Liver (tissue), 9 donors: ENCODE measurements around the gene TGM2. TPM values are rescaled to one million over a fixed set of nuclear protein-coding genes. Genes with fewer than 3 reads are reported as not detected.

Source experiments
- DNase-seq: peaks from one replicate; pipeline ENCODE4 v3.0.0-alpha.2; 2017; ENCODE audit warnings: low spot score
- H3K27ac ChIP-seq, 2 donors: one replicate each; pipeline ENCODE4 v1.7.0; 2013; ENCODE audit warnings: inconsistent platforms in 2 of 2, low read length in 2 of 2, control low read depth in 1 of 2, low read depth in 1 of 2, mild to moderate bottlenecking in 1 of 2
- H3K27me3 ChIP-seq, 4 donors: one replicate each; pipeline versions ENCODE4 v1.6.1 to v1.7.0; 2013; ENCODE audit warnings: low read length in 3 of 4, inconsistent platforms in 1 of 4, mild to moderate bottlenecking in 1 of 4, moderate library complexity in 1 of 4; ENCODE audit not compliant: control insufficient read depth in 4 of 4, insufficient read depth in 4 of 4
- H3K36me3 ChIP-seq, 4 donors: one replicate each; pipeline versions ENCODE4 v1.6.1 to v1.7.0; 2013; ENCODE audit warnings: low read length in 3 of 4, mild to moderate bottlenecking in 3 of 4, low read depth in 1 of 4, moderate library complexity in 1 of 4; ENCODE audit not compliant: control insufficient read depth in 4 of 4, insufficient read depth in 3 of 4
- H3K4me1 ChIP-seq, 4 donors: one replicate each; pipeline versions ENCODE4 v1.6.1 to v1.7.0; 2013; ENCODE audit warnings: low read length in 3 of 4, mild to moderate bottlenecking in 3 of 4, moderate library complexity in 1 of 4; ENCODE audit not compliant: control insufficient read depth in 4 of 4, insufficient read depth in 4 of 4
- H3K4me3 ChIP-seq, 3 donors: one replicate each; pipeline versions ENCODE4 v1.6.1 to v1.7.0; 2013; ENCODE audit warnings: low read length in 3 of 3, control low read depth in 1 of 3, low read depth in 1 of 3, mild to moderate bottlenecking in 1 of 3
- H3K9ac ChIP-seq, 2 donors: one replicate each; pipeline ENCODE4 v1.7.0; 2013; ENCODE audit warnings: low read length in 2 of 2, mild to moderate bottlenecking in 2 of 2, moderate library complexity in 2 of 2, control low read depth in 1 of 2, low read depth in 1 of 2
- H3K9me3 ChIP-seq, 4 donors: one replicate each; pipeline versions ENCODE4 v1.6.1 to v1.7.0; 2013; ENCODE audit warnings: low read length in 3 of 4; ENCODE audit not compliant: control insufficient read depth in 4 of 4
- CTCF ChIP-seq: fragments of 150-350 bp; IDR thresholded peaks from 2 replicates; pipeline ENCODE4 v1.5.1; 2017; ENCODE audit warnings: improper control_type of control experiment, low read depth, low read length; ENCODE audit not compliant: missing input control
- EGR1 ChIP-seq, 2 donors: IDR thresholded peaks; 2 replicates each; pipeline ENCODE4 v1.6.1; 2016 to 2018; ENCODE audit warnings: antibody characterized with exemption in 2 of 2, low read depth in 2 of 2
- FOXA1 ChIP-seq: IDR thresholded peaks from 2 replicates; pipeline ENCODE4 v1.6.1; 2016; ENCODE audit warnings: antibody characterized with exemption
- FOXA2 ChIP-seq: IDR thresholded peaks from 2 replicates; pipeline ENCODE4 v1.6.1; 2016; ENCODE audit warnings: antibody characterized with exemption
- GABPA ChIP-seq, 2 donors: IDR thresholded peaks in 1 of 2; conservative IDR thresholded peaks in 1 of 2; 2 replicates each; pipeline ENCODE4 v1.6.1; 2016; ENCODE audit warnings: antibody characterized with exemption in 2 of 2, mild to moderate bottlenecking in 1 of 2, moderate library complexity in 1 of 2
- HNF4G ChIP-seq: IDR thresholded peaks from 2 replicates; pipeline ENCODE4 v1.6.1; 2016; ENCODE audit warnings: antibody characterized with exemption
- JUND ChIP-seq, 2 donors: IDR thresholded peaks; 2 replicates each; pipeline ENCODE4 v1.6.1; 2016; ENCODE audit warnings: antibody characterized with exemption in 2 of 2
- MAX ChIP-seq: IDR thresholded peaks from 2 replicates; pipeline ENCODE4 v1.6.1; 2016; ENCODE audit warnings: antibody characterized with exemption
- NR2F2 ChIP-seq: IDR thresholded peaks from 2 replicates; pipeline ENCODE4 v1.6.1; 2016; ENCODE audit warnings: antibody characterized with exemption
- RAD21 ChIP-seq, 2 donors: IDR thresholded peaks; 2 replicates each; pipeline ENCODE4 v1.6.1; 2016; ENCODE audit warnings: antibody characterized with exemption in 2 of 2, mild to moderate bottlenecking in 2 of 2
- RXRA ChIP-seq, 2 donors: IDR thresholded peaks; 2 replicates each; pipeline ENCODE4 v1.6.1; 2017 to 2018; ENCODE audit warnings: antibody characterized with exemption in 2 of 2, mild to moderate bottlenecking in 1 of 2
- SP1 ChIP-seq: IDR thresholded peaks from 2 replicates; pipeline ENCODE4 v1.6.1; 2018; ENCODE audit warnings: antibody characterized with exemption, mild to moderate bottlenecking
- TAF1 ChIP-seq: conservative IDR thresholded peaks from 2 replicates; pipeline ENCODE4 v1.6.1; 2016; ENCODE audit warnings: antibody characterized with exemption, mild to moderate bottlenecking
- YY1 ChIP-seq: IDR thresholded peaks from 2 replicates; pipeline ENCODE4 v1.6.1; 2016; ENCODE audit warnings: antibody characterized with exemption, mild to moderate bottlenecking
- ZBTB33 ChIP-seq: IDR thresholded peaks from 2 replicates; pipeline ENCODE4 v1.6.1; 2016; ENCODE audit warnings: antibody characterized with exemption
- WGBS: extraction: QIAGEN DNeasy Blood & Tissue Kit; methylation state at CpG from one replicate; pipeline ENCODE4 v1.1.7; 2013; 5-methylcytosine and 5-hydroxymethylcytosine counted together
- polyA plus RNA-seq, 2 donors: library from polyadenylated mRNA; stranded (reverse) in 1 of 2; unstranded in 1 of 2; fragments of 200-250 nt in 1 of 2; fragments of >200 nt in 1 of 2; fragmentation: Nextera tagmentation in 1 of 2; extraction: Ambion mirVana in 1 of 2; gene quantifications; one replicate each; pipeline versions ENCODE4 v1.2.1 to v1.2.3, GENCODE V29; 2013 to 2015
- total RNA-seq, 2 donors: library from RNA; depleted of rRNA; stranded (reverse); fragments of >200 nt; gene quantifications; one replicate each; pipeline ENCODE4 v1.2.3, GENCODE V29; 2014
- TF ChIP-seq, protein P1 (sequence below): IDR thresholded peaks from 2 replicates; pipeline ENCODE4 v1.6.1; 2016; ENCODE audit warnings: antibody characterized with exemption
- TF ChIP-seq, protein P2 (sequence below): IDR thresholded peaks from 2 replicates; pipeline ENCODE4 v1.6.1; 2016; ENCODE audit warnings: antibody characterized with exemption, mild to moderate bottlenecking
- donor health status: healthy.
- donor health status: healthy.
- donor health status: healthy.
- donor health status: healthy.
- donor health status: healthy.

Gene TGM2
- total and polyA plus RNA-seq, 4 donors = 106 to 375 (median 190) TPM

DNA sequence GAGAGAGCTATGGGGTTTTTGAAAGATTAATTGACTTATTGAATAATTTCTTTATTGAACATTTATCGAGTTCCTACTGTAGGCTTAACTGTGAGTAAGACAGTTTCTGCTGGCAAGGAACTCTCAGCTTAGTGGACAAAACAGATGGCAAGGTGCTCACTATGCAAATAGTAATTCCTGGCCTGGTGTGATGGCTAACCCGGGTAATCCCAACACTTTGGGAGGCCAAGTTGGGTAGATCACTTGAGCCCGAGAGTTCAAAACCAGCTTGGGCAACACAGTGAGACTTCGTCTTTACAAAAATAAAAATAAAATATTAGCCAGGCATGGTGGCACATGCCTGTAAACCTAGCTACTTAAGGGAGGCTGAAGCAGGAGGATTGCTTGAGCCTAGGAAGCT is 13.5 kb upstream of the TGM2 start:
- TF ChIP-seq, protein P1, sequence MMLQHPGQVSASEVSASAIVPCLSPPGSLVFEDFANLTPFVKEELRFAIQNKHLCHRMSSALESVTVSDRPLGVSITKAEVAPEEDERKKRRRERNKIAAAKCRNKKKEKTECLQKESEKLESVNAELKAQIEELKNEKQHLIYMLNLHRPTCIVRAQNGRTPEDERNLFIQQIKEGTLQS = no peak
- TF ChIP-seq NR2F2 (no peak), ZBTB33 (no peak), GABPA (IDR thresholded peaks at IDR 0.05 in 1 of 2, conservative IDR thresholded peaks at IDR 0.05 in 1 of 2) (no peak)
- H3K9ac ChIP-seq = no peak overlapping the region
- no peak overlapping the region for H3K27ac ChIP-seq
- H3K4me1 ChIP-seq = no peaks in the 10 kb centered on the region
- H3K36me3 ChIP-seq = no peaks in the 10 kb centered on the region
- 87% methylated on average over 4 of the region's 4 CpGs for WGBS
- no peak overlapping the region for H3K4me3 ChIP-seq
- DNase-seq = no peak
- H3K9me3 ChIP-seq = no peaks in the 10 kb centered on the region
- H3K27me3 ChIP-seq = no peaks in the 10 kb centered on the region

- Histone ChIP-seq H3K27ac (no peak overlapping the region), H3K27me3 (no peaks in the 10 kb centered on the region), H3K36me3 (no peaks in the 10 kb centered on the region), H3K4me3 (no peak overlapping the region), H3K9me3 (no peaks in the 10 kb centered on the region), H3K9ac (no peak overlapping the region), H3K4me1 (no peaks in the 10 kb centered on the region)
- no peak for DNase-seq
- WGBS = 87% methylated on average over 8 of the region's 8 CpGs
- TF ChIP-seq ZBTB33 = no peak
Observed at GRCh38 chr20:38178065-38178491, 13.0 kb upstream of the TGM2 start.

DNA sequence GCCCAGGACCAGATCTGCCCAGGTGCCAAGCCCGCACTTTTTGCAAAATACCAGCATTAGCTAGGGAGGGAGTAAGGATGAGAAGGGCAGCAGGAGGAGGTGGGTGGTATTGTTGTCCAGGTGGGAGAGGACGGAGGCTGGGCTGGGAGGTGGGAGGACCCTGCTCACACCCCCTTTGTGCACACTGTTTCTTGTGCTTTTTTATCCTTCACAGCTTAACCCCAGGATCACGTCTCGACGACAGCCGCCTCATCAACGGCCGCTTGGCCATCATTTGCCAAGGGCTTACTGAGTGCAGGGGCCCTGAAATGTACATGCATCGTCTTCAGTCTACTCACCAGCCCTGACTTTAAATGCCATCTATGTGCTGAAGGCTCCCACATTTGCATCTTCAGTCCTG is 12.1 kb upstream of the TGM2 start:
- H3K9me3 ChIP-seq = no peaks in the 10 kb centered on the region
- no peaks in the 10 kb centered on the region for H3K27me3 ChIP-seq
- WGBS = 95% methylated on average over 9 of the region's 9 CpGs
- H3K27ac ChIP-seq = no peak overlapping the region
- H3K4me1 ChIP-seq = no peaks in the 10 kb centered on the region
- DNase-seq = no peak
- no peak overlapping the region for H3K9ac ChIP-seq
- no peak overlapping the region for H3K4me3 ChIP-seq
- H3K36me3 ChIP-seq = no peaks in the 10 kb centered on the region
- no peak for TF ChIP-seq YY1
- TF ChIP-seq SP1 = no peak
- TF ChIP-seq, protein P1 = no peak
- TF ChIP-seq EGR1 (IDR thresholded peaks at IDR 0.05; ENCODE audit: low read depth in 2 of 2) = no peak
- no peak for TF ChIP-seq RAD21 (IDR thresholded peaks at IDR 0.05)
- TF ChIP-seq TAF1 = no peak
- TF ChIP-seq RXRA (IDR thresholded peaks at IDR 0.05) = no peak
- TF ChIP-seq FOXA2 = no peak
- no peak for TF ChIP-seq MAX
- TF ChIP-seq, protein P2, sequence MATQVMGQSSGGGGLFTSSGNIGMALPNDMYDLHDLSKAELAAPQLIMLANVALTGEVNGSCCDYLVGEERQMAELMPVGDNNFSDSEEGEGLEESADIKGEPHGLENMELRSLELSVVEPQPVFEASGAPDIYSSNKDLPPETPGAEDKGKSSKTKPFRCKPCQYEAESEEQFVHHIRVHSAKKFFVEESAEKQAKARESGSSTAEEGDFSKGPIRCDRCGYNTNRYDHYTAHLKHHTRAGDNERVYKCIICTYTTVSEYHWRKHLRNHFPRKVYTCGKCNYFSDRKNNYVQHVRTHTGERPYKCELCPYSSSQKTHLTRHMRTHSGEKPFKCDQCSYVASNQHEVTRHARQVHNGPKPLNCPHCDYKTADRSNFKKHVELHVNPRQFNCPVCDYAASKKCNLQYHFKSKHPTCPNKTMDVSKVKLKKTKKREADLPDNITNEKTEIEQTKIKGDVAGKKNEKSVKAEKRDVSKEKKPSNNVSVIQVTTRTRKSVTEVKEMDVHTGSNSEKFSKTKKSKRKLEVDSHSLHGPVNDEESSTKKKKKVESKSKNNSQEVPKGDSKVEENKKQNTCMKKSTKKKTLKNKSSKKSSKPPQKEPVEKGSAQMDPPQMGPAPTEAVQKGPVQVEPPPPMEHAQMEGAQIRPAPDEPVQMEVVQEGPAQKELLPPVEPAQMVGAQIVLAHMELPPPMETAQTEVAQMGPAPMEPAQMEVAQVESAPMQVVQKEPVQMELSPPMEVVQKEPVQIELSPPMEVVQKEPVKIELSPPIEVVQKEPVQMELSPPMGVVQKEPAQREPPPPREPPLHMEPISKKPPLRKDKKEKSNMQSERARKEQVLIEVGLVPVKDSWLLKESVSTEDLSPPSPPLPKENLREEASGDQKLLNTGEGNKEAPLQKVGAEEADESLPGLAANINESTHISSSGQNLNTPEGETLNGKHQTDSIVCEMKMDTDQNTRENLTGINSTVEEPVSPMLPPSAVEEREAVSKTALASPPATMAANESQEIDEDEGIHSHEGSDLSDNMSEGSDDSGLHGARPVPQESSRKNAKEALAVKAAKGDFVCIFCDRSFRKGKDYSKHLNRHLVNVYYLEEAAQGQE = no peak
- no peak for TF ChIP-seq HNF4G
- TF ChIP-seq GABPA (IDR thresholded peaks at IDR 0.05 in 1 of 2, conservative IDR thresholded peaks at IDR 0.05 in 1 of 2) = no peak
- TF ChIP-seq FOXA1 = no peak
- no peak for TF ChIP-seq JUND (IDR thresholded peaks at IDR 0.05)
- no peak for TF ChIP-seq CTCF
